Measurements from ENCODE around the gene ZBTB7C.
A peak's percentile ranks its signal among the peaks of the same experiment; 100 is the strongest.

ZBTB7C gene

GRCh38 chr18:48321536-48321935 is 87.6 kb downstream of the ZBTB7C start:
- no peak overlapping the region for H3K4me3 ChIP-seq (ENCODE audit: low read depth, low read length)
- DNase-seq = no peak
- no peaks in the 10 kb centered on the region for H3K9me3 ChIP-seq
- peaks cover 4% of the 10 kb centered on the region; the same call in 1 of the 2 replicates for H3K4me1 ChIP-seq
- no peaks in the 10 kb centered on the region for H3K27me3 ChIP-seq
- no peaks in the 10 kb centered on the region for H3K36me3 ChIP-seq
- no peak for TF ChIP-seq CTCF (IDR thresholded peaks at IDR 0.05; ENCODE audit: low read depth, low read length)

- Histone ChIP-seq H3K4me1 (peaks cover 4% of the 10 kb centered on the region; the same call in 1 of the 2 replicates), H3K27me3 (no peaks in the 10 kb centered on the region), H3K9me3 (no peaks in the 10 kb centered on the region), H3K36me3 (no peaks in the 10 kb centered on the region), H3K4me3 (ENCODE audit: low read depth, low read length) (no peak overlapping the region)
- no peak for TF ChIP-seq CTCF (IDR thresholded peaks at IDR 0.05; ENCODE audit: low read depth, low read length)
- no peak for DNase-seq
Measured at GRCh38 chr18:48321121-48321520, 88.1 kb downstream of the ZBTB7C start.

- no peak overlapping the region for H3K4me3 ChIP-seq (ENCODE audit: low read depth, low read length)
- no peaks in the 10 kb centered on the region for H3K27me3 ChIP-seq
- no peak for TF ChIP-seq CTCF (IDR thresholded peaks at IDR 0.05; ENCODE audit: low read depth, low read length)
- H3K36me3 ChIP-seq = no peaks in the 10 kb centered on the region
- no peak for DNase-seq
- H3K4me1 ChIP-seq = peaks cover 4% of the 10 kb centered on the region; the same call in 1 of the 2 replicates
- no peaks in the 10 kb centered on the region for H3K9me3 ChIP-seq
Measured at GRCh38 chr18:48320639-48320945, 88.6 kb downstream of the ZBTB7C start.

GRCh38 chr18:48319801-48320638 is 89.2 kb downstream of the ZBTB7C start:
- DNase-seq = no peak
- H3K4me3 ChIP-seq (ENCODE audit: low read depth, low read length) = no peak overlapping the region
- no peak for TF ChIP-seq CTCF (IDR thresholded peaks at IDR 0.05; ENCODE audit: low read depth, low read length)
- H3K9me3 ChIP-seq = no peaks in the 10 kb centered on the region
- H3K27me3 ChIP-seq = no peaks in the 10 kb centered on the region
- H3K36me3 ChIP-seq = no peaks in the 10 kb centered on the region
- H3K4me1 ChIP-seq = peaks cover 4% of the 10 kb centered on the region; the same call in 1 of the 2 replicates

- H3K4me3 ChIP-seq (ENCODE audit: low read depth, low read length) = no peak overlapping the region
- H3K9me3 ChIP-seq = no peaks in the 10 kb centered on the region
- H3K36me3 ChIP-seq = no peaks in the 10 kb centered on the region
- TF ChIP-seq CTCF (IDR thresholded peaks at IDR 0.05; ENCODE audit: low read depth, low read length) = no peak
- H3K27me3 ChIP-seq = no peaks in the 10 kb centered on the region
- no peak for DNase-seq
- peaks cover 4% of the 10 kb centered on the region; the same call in 1 of the 2 replicates for H3K4me1 ChIP-seq
Measured at GRCh38 chr18:48318436-48318835, 90.7 kb downstream of the ZBTB7C start.

- Histone ChIP-seq H3K4me1 (peaks cover 4% of the 10 kb centered on the region; the same call in 1 of the 2 replicates), H3K4me3 (ENCODE audit: low read depth, low read length) (no peak overlapping the region), H3K9me3 (no peaks in the 10 kb centered on the region), H3K36me3 (no peaks in the 10 kb centered on the region), H3K27me3 (no peaks in the 10 kb centered on the region)
- no peak for DNase-seq
- peak; percentile 25; the same call in 1 of the 2 replicates for TF ChIP-seq CTCF (IDR thresholded peaks at IDR 0.05; ENCODE audit: low read depth, low read length)
Measured at GRCh38 chr18:48317781-48318381, 91.3 kb downstream of the ZBTB7C start.
